Measurements from ENCODE around the gene GOLGA6L10. TPM values are rescaled to one million over a fixed set of nuclear protein-coding genes. Genes with fewer than 3 reads are reported as not detected.

Gene GOLGA6L10
- polyA plus RNA-seq, 1 of the 3 experiments (the other 2 are of a cell fraction): 0.10 TPM

- H3K27me3 ChIP-seq (ENCODE audit: insufficient read depth): no peaks in the 10 kb centered on the region; the same call in 1 of the 2 replicates
- no peaks in the 10 kb centered on the region for H3K79me2 ChIP-seq (ENCODE audit: insufficient read depth)
- no peak overlapping the region for H3K4me2 ChIP-seq
- no peak overlapping the region for H3K4me3 ChIP-seq (ENCODE audit: low read depth in 2 of 2, low read length in 1 of 2)
- H3K9me2 ChIP-seq: no peaks in the 10 kb centered on the region
- H3F3A ChIP-seq (replicated peaks; ENCODE audit: insufficient read depth): no peaks in the 10 kb centered on the region
- H3K9ac ChIP-seq: no peak overlapping the region
- 51% methylated on average over 4 of the region's 4 CpGs for WGBS (ENCODE audit: low lambda C conversion rate)
- no peak overlapping the region for H3K27ac ChIP-seq (ENCODE audit: low read depth in 2 of 2, low read length in 1 of 2)
- ChIA-PET CTCF (interaction anchor here (1.1 kb wide), 1 partner anchor 11 kb away, joined by 4 read pairs; no protein-coding TSS in a partner anchor), POLR2A (no interaction called here)
- no peaks in the 10 kb centered on the region for H3K9me3 ChIP-seq
- no peaks in the 10 kb centered on the region for H4K20me1 ChIP-seq (ENCODE audit: insufficient read depth)
- no peaks in the 10 kb centered on the region for H3K36me3 ChIP-seq (replicated peaks in 1 of 2; ENCODE audit: control insufficient read depth in 1 of 2, insufficient read depth in 2 of 2, low read length in 1 of 2)
- TF ChIP-seq MEF2A (IDR thresholded peaks at IDR 0.05; ENCODE audit: borderline replicate concordance, low read depth) (no peak), FOSL2 (IDR thresholded peaks at IDR 0.05; ENCODE audit: borderline replicate concordance, low read depth) (no peak), GATA2 (CRISPR knock-in tag; IDR thresholded peaks at IDR 0.05) (no peak), CHD2 (IDR thresholded peaks at IDR 0.05; ENCODE audit: low read length, partially characterized antibody) (no peak), EP300 (IDR thresholded peaks at IDR 0.05; ENCODE audit: borderline replicate concordance in 1 of 2, low read depth in 1 of 2, low read length in 1 of 2) (no peak), TCF12 (IDR thresholded peaks at IDR 0.05) (no peak), PBX3 (IDR thresholded peaks at IDR 0.05) (no peak), REST (IDR thresholded peaks at IDR 0.05; ENCODE audit: low read depth, low read length) (no peak), RCOR1 (IDR thresholded peaks at IDR 0.05; ENCODE audit: low read length) (no peak), FOXM1 (IDR thresholded peaks at IDR 0.05; ENCODE audit: low read depth) (no peak), CTCF (IDR thresholded peaks at IDR 0.05) (no peak), SMC3 (IDR thresholded peaks at IDR 0.05; ENCODE audit: low read depth, low read length) (no peak), ZBTB33 (IDR thresholded peaks at IDR 0.05; ENCODE audit: borderline replicate concordance, low read depth) (no peak), ELF1 (IDR thresholded peaks at IDR 0.05) (no peak), POLR2AphosphoS5 (IDR thresholded peaks at IDR 0.05; ENCODE audit: low read depth, low read length) (no peak), JUND (IDR thresholded peaks at IDR 0.05) (no peak)
- TF ChIP-seq, protein P1, sequence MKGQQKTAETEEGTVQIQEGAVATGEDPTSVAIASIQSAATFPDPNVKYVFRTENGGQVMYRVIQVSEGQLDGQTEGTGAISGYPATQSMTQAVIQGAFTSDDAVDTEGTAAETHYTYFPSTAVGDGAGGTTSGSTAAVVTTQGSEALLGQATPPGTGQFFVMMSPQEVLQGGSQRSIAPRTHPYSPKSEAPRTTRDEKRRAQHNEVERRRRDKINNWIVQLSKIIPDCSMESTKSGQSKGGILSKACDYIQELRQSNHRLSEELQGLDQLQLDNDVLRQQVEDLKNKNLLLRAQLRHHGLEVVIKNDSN (IDR thresholded peaks at IDR 0.05; ENCODE audit: borderline replicate concordance, low read depth): no peak
- TF ChIP-seq, protein P2, sequence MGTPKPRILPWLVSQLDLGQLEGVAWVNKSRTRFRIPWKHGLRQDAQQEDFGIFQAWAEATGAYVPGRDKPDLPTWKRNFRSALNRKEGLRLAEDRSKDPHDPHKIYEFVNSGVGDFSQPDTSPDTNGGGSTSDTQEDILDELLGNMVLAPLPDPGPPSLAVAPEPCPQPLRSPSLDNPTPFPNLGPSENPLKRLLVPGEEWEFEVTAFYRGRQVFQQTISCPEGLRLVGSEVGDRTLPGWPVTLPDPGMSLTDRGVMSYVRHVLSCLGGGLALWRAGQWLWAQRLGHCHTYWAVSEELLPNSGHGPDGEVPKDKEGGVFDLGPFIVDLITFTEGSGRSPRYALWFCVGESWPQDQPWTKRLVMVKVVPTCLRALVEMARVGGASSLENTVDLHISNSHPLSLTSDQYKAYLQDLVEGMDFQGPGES (IDR thresholded peaks at IDR 0.05; ENCODE audit: low read depth, low read length): no peak
- no peak overlapping the region for H2AFZ ChIP-seq (ENCODE audit: low read depth)
- H3K4me1 ChIP-seq (ENCODE audit: control insufficient read depth in 1 of 2, insufficient read depth in 2 of 2, low read depth in 1 of 2, low read length in 1 of 2): peaks cover 0 to 15% of the 10 kb centered on the region in 2 experiments; a peak in 1 of 4 replicates
- DNase-seq: no peak
Measured at GRCh38 chr15:82304778-82305090, 44.5 kb downstream of the GOLGA6L10 start.

Data from SK-N-SH (cell line).